Tibial artery (tissue), 4 donors: ENCODE data around the gene ADCY1.

Experiments used
- DNase-seq, 2 donors: peaks; one replicate each; pipeline ENCODE4 v3.0.0-alpha.2; 2019
- H3K27ac ChIP-seq, 2 donors: fragments of 200-600 bp; sonication (generic) in 1 of 2; 1 replicate in 1 of 2; 2 replicates in 1 of 2; pipeline ENCODE4 v1.5.1; 2018 to 2019; ENCODE audit warnings: mild to moderate bottlenecking in 1 of 2
- H3K27me3 ChIP-seq, 2 donors: fragments of 200-600 bp; sonication (generic) in 1 of 2; one replicate each; pipeline versions ENCODE4 v1.5.1 to v1.6.0; 2016 to 2019
- H3K36me3 ChIP-seq, 3 donors: fragments of 200-600 bp; sonication (generic) in 2 of 3; one replicate each; pipeline ENCODE4 v1.5.1; 2016 to 2019; ENCODE audit warnings: mild to moderate bottlenecking in 2 of 3
- H3K4me1 ChIP-seq, 4 donors: fragments of 200-600 bp; sonication (generic) in 2 of 4; 1 replicate in 3 of 4; 2 replicates in 1 of 4; pipeline ENCODE4 v1.5.1; 2016 to 2019
- H3K4me3 ChIP-seq, 2 donors: fragments of 200-600 bp; sonication (generic) in 1 of 2; 1 replicate in 1 of 2; 2 replicates in 1 of 2; pipeline ENCODE4 v1.5.1; 2018 to 2019; ENCODE audit warnings: mild to moderate bottlenecking in 2 of 2
- H3K9me3 ChIP-seq, 3 donors: fragments of 200-600 bp; sonication (generic) in 1 of 3; one replicate each; pipeline ENCODE4 v1.5.1; 2016 to 2019
- CTCF ChIP-seq, 2 experiments: fragments of 200-600 bp in 1 of 2; fragments of 450-650 bp in 1 of 2; IDR thresholded peaks; one replicate each; pipeline ENCODE4 v1.5.1; 2017 to 2019; ENCODE audit warnings: antibody characterized with exemption in 2 of 2, mild to moderate bottlenecking in 1 of 2, moderate library complexity in 1 of 2
- intact Hi-C: fragments of 100-400 bp; cut with DNase I; formaldehyde crosslinking; loops from one replicate; pipeline ENCODE4 v1.15.0; 2023; ENCODE audit warnings: low total_unique reads

Gene ADCY1

GRCh38 chr7:45701701-45702510 lies 127.7 kb downstream of the ADCY1 start:
- peak in 1 of 2 donors; percentile 38 for DNase-seq
- TF ChIP-seq CTCF (IDR thresholded peaks at IDR 0.05), result no peak
- H3K36me3 ChIP-seq, result no peaks in the 10 kb centered on the region
- peaks cover 0 to 9% of the 10 kb centered on the region in 2 donors for H3K27me3 ChIP-seq
- H3K27ac ChIP-seq, result no peak overlapping the region
- no peaks in the 10 kb centered on the region for H3K9me3 ChIP-seq
- intact Hi-C loops, result no loop called here
- H3K4me1 ChIP-seq, result no peaks in the 10 kb centered on the region
- H3K4me3 ChIP-seq, result no peak overlapping the region

- H3K36me3 ChIP-seq, result no peaks in the 10 kb centered on the region
- H3K27me3 ChIP-seq, result peaks cover 0 to 9% of the 10 kb centered on the region in 2 donors
- H3K27ac ChIP-seq, result no peak overlapping the region
- intact Hi-C loops, result no loop called here
- no peaks in the 10 kb centered on the region for H3K9me3 ChIP-seq
- H3K4me3 ChIP-seq, result no peak overlapping the region
- peak in 1 of 2 donors; percentile 39 for DNase-seq
- TF ChIP-seq CTCF (IDR thresholded peaks at IDR 0.05), result no peak
- no peaks in the 10 kb centered on the region for H3K4me1 ChIP-seq
Observed at GRCh38 chr7:45702751-45703150, 128.6 kb downstream of the ADCY1 start.

- Histone ChIP-seq H3K36me3 (no peaks in the 10 kb centered on the region), H3K4me3 (no peak overlapping the region), H3K9me3 (no peaks in the 10 kb centered on the region), H3K27ac (no peak overlapping the region), H3K27me3 (peaks cover 0 to 9% of the 10 kb centered on the region in 2 donors), H3K4me1 (no peaks in the 10 kb centered on the region)
- peak in 1 of 2 donors; percentile 55 for DNase-seq
- intact Hi-C loops, result no loop called here
- TF ChIP-seq CTCF (IDR thresholded peaks at IDR 0.05), result no peak
Observed at GRCh38 chr7:45703373-45703821, 129.2 kb downstream of the ADCY1 start.

- peak in 1 of 2 donors; percentile 48 for DNase-seq
- peaks cover 0 to 9% of the 10 kb centered on the region in 2 donors for H3K27me3 ChIP-seq
- intact Hi-C loops, result no loop called here
- no peak overlapping the region for H3K4me3 ChIP-seq
- H3K36me3 ChIP-seq, result no peaks in the 10 kb centered on the region
- H3K27ac ChIP-seq, result no peak overlapping the region
- no peak for TF ChIP-seq CTCF (IDR thresholded peaks at IDR 0.05)
- no peaks in the 10 kb centered on the region for H3K9me3 ChIP-seq
- H3K4me1 ChIP-seq, result no peaks in the 10 kb centered on the region
Observed at GRCh38 chr7:45703911-45704682, 129.9 kb downstream of the ADCY1 start.

GRCh38 chr7:45704683-45705016 lies 130.5 kb downstream of the ADCY1 start:
- TF ChIP-seq CTCF (IDR thresholded peaks at IDR 0.05), result no peak
- peaks cover 0 to 9% of the 10 kb centered on the region in 2 donors for H3K27me3 ChIP-seq
- H3K36me3 ChIP-seq, result no peaks in the 10 kb centered on the region
- H3K4me3 ChIP-seq, result no peak overlapping the region
- no peaks in the 10 kb centered on the region for H3K4me1 ChIP-seq
- H3K27ac ChIP-seq, result no peak overlapping the region
- intact Hi-C loops, result no loop called here
- DNase-seq, result peak in 1 of 2 donors; percentile 38
- no peaks in the 10 kb centered on the region for H3K9me3 ChIP-seq
